Measurements from ENCODE around the gene PTPN4. TPM values are rescaled to one million over a fixed set of nuclear protein-coding genes. Genes with fewer than 3 reads are reported as not detected.

Gene PTPN4
- total RNA-seq, 1 experiment from 2014 or later: 46.8 TPM

- ChIA-PET CTCF (no interaction called here), POLR2A (interaction anchor here (0.6 kb wide), 1 partner anchor 426 kb away, joined by 3 read pairs; no protein-coding TSS in a partner anchor)
- Histone ChIP-seq H3K36me3 (ENCODE audit: control insufficient read depth, insufficient read depth, low read length) (no peaks in the 10 kb centered on the region), H3K9me3 (no peaks in the 10 kb centered on the region), H3K4me3 (ENCODE audit: low read depth, low read length) (no peak overlapping the region), H3K27me3 (replicated peaks; ENCODE audit: control insufficient read depth, insufficient read depth, low read length) (no peaks in the 10 kb centered on the region), H3K4me1 (peaks cover 7% of the 10 kb centered on the region)
- intact Hi-C loops (cut with micrococcal nuclease; ENCODE audit: unreplicated experiment): no loop called here
- Mint-ChIP-seq H3K27ac (ENCODE audit: unreplicated experiment) (no peak overlapping the region), H3K4me1 (ENCODE audit: low read depth, unreplicated experiment) (no peaks in the 10 kb centered on the region), H3K9me3 (ENCODE audit: unreplicated experiment) (peaks cover 9% of the 10 kb centered on the region), H3K27me3 (ENCODE audit: insufficient read depth, unreplicated experiment) (no peaks in the 10 kb centered on the region), H3K4me3 (ENCODE audit: unreplicated experiment) (no peak overlapping the region), H3K36me3 (ENCODE audit: insufficient read depth, unreplicated experiment) (no peaks in the 10 kb centered on the region)
- no peak for DNase-seq
- no TSS peak for BruUV-seq (replicated peaks)
- no peak for TF ChIP-seq CTCF (IDR thresholded peaks at IDR 0.05; ENCODE audit: insufficient read depth in 1 of 2, low read depth in 1 of 2, low read length in 1 of 2, severe bottlenecking in 1 of 2, unreplicated experiment in 1 of 2)
Measured at GRCh38 chr2:119724656-119725485, 34.9 kb upstream of the PTPN4 start.

- Mint-ChIP-seq H3K27me3 (ENCODE audit: insufficient read depth, unreplicated experiment) (no peaks in the 10 kb centered on the region), H3K4me3 (ENCODE audit: unreplicated experiment) (no peak overlapping the region), H3K36me3 (ENCODE audit: insufficient read depth, unreplicated experiment) (no peaks in the 10 kb centered on the region), H3K27ac (ENCODE audit: unreplicated experiment) (no peak overlapping the region), H3K9me3 (ENCODE audit: unreplicated experiment) (no peaks in the 10 kb centered on the region), H3K4me1 (ENCODE audit: low read depth, unreplicated experiment) (no peaks in the 10 kb centered on the region)
- H3K27me3 ChIP-seq (replicated peaks; ENCODE audit: control insufficient read depth, insufficient read depth, low read length): no peaks in the 10 kb centered on the region
- H3K36me3 ChIP-seq (ENCODE audit: control insufficient read depth, insufficient read depth, low read length): no peaks in the 10 kb centered on the region
- TF ChIP-seq CTCF (IDR thresholded peaks at IDR 0.05; ENCODE audit: insufficient read depth in 1 of 2, low read depth in 1 of 2, low read length in 1 of 2, severe bottlenecking in 1 of 2, unreplicated experiment in 1 of 2): no peak
- peaks cover 7% of the 10 kb centered on the region for H3K4me1 ChIP-seq
- no peak overlapping the region for H3K4me3 ChIP-seq (ENCODE audit: low read depth, low read length)
- no TSS peak for BruUV-seq (replicated peaks)
- no peak for DNase-seq
- intact Hi-C loops (cut with micrococcal nuclease; ENCODE audit: unreplicated experiment): no loop called here
- POLR2A ChIA-PET: no interaction called here
- no peaks in the 10 kb centered on the region for H3K9me3 ChIP-seq
- CTCF ChIA-PET: no interaction called here
Measured at GRCh38 chr2:119727493-119727892, 32.2 kb upstream of the PTPN4 start.

- no peaks in the 10 kb centered on the region for H3K27me3 Mint-ChIP-seq (ENCODE audit: insufficient read depth, unreplicated experiment)
Measured at GRCh38 chr2:119728421-119728820, 31.3 kb upstream of the PTPN4 start.

More at GRCh38 chr2:119728421-119728820, 31.3 kb upstream of the PTPN4 start:
- CTCF ChIA-PET: no interaction called here
- no peaks in the 10 kb centered on the region for H3K9me3 ChIP-seq
- POLR2A ChIA-PET: no interaction called here
- no peak overlapping the region for H3K4me3 Mint-ChIP-seq (ENCODE audit: unreplicated experiment)
- H3K27me3 ChIP-seq (replicated peaks; ENCODE audit: control insufficient read depth, insufficient read depth, low read length): no peaks in the 10 kb centered on the region
- no peak overlapping the region for H3K27ac Mint-ChIP-seq (ENCODE audit: unreplicated experiment)
- no peaks in the 10 kb centered on the region for H3K36me3 Mint-ChIP-seq (ENCODE audit: insufficient read depth, unreplicated experiment)
- TF ChIP-seq CTCF (IDR thresholded peaks at IDR 0.05; ENCODE audit: insufficient read depth in 1 of 2, low read depth in 1 of 2, low read length in 1 of 2, severe bottlenecking in 1 of 2, unreplicated experiment in 1 of 2): no peak
- no peaks in the 10 kb centered on the region for H3K9me3 Mint-ChIP-seq (ENCODE audit: unreplicated experiment)
- intact Hi-C loops (cut with micrococcal nuclease; ENCODE audit: unreplicated experiment): no loop called here
- no peaks in the 10 kb centered on the region for H3K36me3 ChIP-seq (ENCODE audit: control insufficient read depth, insufficient read depth, low read length)
- peaks cover 7% of the 10 kb centered on the region for H3K4me1 ChIP-seq
- no peaks in the 10 kb centered on the region for H3K4me1 Mint-ChIP-seq (ENCODE audit: low read depth, unreplicated experiment)
- H3K4me3 ChIP-seq (ENCODE audit: low read depth, low read length): no peak overlapping the region
- BruUV-seq (replicated peaks): no TSS peak
- DNase-seq: no peak

Measured in Caco-2 (cell line).